HCEC 1CT (cell line): Measurements from ENCODE around the gene CARD11.

Source experiments
- DNase-seq: peaks from one replicate; pipeline ENCODE4 v3.0.0-alpha.2; 2017

CARD11 gene

DNA sequence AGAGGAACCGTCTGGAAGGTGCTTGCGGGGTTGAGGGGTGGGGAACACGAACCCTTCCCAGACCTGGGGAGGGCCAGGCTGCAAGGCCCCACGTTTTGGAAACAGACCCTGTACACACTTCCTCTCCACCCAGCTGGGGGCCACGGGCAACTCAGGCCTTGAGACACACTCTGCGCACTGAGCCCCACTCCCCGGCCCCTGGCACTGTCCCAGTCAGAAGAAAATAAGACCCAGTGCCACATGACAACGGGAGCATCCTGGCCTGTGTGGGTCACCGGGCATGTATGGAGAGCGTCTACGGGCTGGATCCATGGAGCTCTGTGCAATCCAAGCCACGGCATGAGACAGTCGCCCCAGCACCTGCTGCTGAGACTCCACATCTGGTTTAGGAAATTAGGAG lies 63.7 kb downstream of the CARD11 start:
- no peak for DNase-seq

DNA sequence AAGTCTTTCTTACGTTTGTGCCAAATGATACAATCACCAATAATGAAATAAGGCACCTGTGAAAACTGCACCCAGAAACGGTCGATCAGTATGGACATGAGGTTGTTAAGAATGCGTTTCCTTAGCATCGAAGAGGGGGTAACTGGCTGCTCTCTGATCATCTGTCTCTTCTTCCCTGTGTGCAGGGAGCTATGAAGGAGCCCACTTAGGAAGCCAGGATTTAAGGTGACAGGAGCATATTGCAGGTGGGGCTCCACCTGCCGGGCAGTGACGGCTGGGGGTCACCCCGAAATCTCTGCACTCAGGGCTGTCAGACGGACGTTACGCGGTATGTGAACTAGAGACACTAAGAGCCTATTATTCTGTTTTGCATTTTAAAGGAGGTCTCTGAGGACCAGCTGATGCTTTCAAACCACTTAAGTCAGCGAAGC lies 64.5 kb downstream of the CARD11 start:
- DNase-seq, result no peak

DNA sequence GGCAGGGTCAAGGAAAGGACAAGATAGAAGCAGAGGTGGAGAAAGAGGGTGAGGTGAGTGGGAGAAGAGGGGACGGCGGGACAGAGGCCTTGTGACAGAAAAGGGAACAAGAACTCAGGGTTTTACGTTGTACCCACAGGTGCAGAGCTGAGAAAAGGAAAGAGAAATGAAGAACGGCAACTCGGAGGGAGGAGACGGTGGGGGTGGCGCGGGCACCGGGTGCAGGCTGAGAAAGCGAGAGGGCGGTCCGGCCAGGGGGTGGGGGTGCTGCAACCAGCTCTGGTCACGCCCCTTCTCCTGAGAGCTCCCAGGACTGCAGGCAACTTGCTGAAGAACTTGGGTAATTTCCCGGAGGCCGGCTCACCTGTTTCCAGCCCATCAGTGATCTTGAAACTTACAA lies 65.3 kb downstream of the CARD11 start:
- no peak for DNase-seq

DNA sequence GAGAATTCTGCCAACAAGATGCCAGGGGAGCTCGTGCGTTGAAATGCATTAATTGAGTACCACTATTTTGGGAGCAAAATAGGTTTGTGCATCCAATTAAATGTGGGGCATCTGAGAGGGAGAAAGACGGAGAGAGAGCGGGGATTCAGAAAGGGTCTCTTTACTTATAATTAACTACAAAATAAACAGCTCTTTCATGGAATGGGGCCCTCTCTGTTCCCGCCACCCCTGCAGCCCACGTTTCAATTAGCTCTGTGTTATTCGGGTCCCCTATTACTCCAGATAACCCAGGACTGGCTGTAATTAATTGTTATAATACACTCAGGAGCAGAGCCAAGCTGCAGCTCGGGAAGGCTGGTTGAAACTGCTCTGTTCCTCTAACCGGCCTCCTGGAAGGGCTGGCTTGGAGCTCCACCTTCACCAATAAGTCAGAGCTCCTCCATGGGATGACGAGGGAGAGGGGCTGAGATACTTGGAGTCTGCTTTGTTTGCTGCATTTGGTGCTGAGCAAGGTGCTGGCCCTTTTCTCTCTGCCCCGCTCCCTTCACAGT lies 67.8 kb downstream of the CARD11 start:
- DNase-seq, result no peak

DNA sequence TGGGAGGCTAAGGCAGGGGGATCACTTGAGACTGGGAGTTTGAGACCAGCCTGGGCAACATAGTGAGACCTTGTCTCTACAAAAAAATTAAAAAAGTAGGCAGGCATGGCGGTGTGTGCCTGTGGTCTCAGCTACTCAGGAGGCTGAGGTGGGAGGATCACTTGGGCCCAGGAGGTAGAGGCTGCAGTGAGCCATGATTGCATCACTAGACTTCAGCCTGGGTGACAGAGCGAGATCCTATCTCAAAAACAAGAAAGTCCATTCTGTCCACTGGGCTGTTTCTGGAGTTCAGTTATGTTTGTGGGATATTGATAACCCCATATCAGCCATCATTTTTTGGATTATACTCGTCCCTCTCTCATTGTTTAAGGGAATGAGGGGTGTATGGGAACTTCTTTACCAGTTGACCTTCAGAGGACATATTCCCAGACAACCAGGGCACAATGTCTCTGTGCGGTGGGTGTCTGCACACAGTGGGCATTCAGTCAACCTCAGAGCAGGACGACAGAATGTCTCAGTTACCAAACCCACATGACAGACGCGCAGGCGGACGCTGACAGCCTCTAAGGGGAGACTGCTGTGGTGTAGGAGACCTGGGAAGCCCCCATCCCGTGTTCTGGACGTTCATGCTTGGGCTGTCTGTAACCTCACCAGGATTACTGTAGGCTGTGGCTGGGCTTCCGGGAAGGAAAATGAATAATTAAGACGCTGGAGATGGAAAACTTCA lies 69.4 kb downstream of the CARD11 start:
- no peak for DNase-seq

DNA sequence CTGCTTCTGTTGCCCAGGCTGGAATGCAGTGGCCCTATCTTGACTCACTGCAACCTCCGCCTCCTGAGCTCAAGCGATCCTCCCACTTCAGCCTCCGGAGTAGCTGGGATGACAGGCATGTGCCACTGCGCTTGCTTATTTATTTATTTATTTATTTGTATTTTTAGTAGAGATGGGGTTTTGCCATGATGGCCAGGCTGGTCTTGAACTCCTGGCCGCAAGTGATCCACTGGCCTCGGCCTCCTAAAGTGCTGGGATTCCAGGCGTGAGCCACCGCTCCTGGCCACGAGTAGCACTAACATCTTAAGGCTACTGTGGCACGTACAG lies 70.9 kb downstream of the CARD11 start:
- DNase-seq, result no peak

DNA sequence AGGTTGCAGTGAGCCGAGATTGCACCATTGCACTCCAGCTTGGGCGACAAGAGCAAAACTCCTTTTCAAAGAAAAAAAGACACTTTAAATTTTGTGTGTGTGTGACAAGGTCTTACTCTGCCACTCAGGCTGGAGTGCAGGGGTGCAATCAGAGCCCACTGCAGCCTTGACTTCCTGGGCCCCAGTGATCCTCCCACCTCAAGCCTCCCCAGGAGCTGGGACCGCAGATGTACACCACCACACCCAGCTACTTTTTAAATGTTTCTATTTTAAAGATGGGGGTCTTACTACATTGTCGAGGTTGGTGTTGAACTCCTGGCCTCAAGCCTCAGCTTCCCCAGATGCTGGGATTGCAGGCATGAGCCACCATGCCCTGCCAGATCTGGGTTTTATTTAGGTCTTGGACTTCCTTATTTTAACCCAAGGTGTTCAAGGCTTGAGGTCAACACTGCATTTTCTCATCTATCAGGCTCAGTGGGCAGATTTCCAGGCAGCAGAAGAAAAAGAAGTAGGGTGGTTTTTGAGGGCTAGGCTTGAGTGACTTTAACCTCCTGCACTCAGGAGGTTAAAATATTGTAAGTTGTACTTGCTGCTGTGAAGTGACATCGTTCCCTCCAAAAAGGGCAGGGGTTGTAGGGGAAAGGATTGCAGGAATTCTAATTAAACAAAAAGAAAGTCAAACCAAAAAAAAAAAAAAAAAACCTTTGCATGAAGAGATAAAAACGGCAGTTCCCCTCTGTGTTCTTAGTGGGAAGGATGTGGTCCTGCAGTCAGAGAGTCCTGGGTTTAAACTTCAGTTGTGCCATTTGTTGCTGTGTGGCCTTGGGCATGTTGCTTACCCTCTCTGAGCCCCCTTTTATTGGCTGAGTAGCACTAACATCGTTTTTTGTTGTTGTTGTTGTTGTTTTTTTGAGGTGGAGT lies 71.5 kb downstream of the CARD11 start:
- DNase-seq, result no peak

DNA sequence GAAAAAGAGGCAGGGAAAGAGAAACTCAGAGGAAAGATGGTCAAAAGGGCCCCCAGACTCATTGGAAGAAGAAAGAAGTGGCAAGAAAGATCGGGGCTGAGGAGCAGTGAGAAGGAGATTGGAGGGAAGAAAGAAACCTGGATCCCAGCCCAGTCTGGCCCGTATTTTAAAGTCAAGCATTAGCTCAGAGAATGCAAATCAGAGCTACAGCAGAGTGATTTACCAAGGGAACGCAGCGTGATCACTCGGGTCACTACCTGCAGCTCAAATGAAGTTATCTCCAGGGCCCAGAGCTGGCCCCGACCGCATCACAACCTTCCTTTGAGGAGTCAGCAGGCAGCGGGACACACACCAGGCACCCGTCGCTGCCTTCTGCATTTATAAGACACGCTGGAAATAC lies 72.8 kb downstream of the CARD11 start:
- DNase-seq, result no peak

DNA sequence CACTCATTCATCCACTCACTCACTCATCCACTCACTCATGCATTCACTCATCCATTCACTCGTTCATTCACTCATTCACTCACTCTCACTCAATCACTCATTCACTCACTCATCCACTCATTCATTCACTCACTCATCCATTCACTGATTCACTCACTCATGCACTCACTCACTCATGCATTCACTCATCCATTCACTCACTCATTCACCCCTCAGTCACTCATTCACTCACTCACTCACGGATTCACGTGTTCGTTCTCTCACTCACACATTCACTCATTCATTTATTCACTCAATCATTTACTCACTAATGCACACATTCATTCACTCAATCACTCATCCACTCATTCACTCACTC lies 73.4 kb downstream of the CARD11 start:
- DNase-seq, result no peak

DNA sequence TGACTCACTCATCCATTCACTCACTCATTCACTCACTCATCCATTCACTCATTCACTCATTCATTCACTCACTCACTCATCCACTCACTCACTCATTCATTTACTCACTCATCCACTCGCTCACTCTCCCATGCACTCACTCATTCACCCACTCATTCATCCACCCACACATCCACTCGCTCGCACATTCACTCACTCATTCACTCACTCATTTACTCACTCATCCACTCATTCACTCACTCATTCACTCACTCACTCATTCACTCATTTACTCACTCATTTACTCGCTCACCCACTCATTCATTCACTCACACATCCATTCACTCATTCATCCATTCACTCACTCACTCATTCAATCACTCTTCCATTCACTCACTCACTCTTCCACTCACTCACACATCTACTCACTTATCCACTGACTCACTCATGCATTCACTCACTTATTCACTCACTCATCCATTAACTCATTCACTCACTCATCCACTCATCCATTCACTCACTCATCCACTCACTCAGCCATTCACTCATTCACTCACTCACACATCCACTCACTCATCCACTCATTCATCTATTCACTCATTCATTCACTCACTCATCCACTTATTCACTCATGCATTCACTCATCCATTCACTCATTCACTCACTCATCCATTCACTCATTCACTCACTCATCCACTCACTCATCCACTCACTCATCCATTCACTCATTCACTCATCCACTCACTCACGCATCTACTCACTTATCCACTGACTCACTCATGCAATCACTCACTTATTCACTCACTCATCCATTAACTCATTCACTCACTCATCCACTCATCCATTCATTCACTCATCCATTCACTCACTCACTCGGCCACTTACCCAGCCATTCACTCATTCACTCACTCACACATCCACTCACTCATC lies 74.0 kb downstream of the CARD11 start:
- DNase-seq, result no peak

DNA sequence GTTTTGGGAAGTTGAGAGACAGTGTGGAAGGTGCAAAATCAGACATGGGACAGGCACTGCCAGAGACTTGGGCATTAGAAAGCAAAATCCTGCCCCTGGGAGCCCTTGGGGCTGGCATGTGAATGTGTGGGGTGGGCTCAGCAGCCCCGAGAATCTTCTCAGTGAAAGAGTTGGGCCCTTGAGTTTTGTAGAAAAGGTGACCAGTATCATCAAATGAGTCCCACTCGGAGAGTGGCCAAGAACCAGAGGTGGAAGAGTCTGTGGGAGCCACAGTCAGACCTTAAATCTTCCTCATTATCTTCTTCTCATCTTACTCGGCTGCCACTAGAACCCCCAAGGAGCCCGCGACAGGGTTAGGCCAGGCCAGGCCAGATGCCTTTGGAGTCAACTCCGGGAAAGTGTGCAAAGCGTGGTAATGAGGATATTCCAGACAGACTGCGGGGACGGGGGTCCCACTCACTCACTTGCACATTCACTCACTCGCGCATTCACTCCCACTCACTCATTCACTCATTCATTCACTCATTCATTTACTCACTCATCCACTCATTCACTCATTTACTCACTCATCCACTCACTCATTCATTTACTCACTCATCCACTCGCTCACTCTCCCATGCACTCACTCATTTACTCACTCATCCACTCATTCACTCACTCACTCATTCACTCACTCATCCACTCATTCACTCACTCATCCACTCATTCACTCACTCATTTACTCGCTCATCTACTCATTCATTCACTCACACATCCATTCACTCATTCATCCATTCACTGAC lies 74.9 kb downstream of the CARD11 start:
- no peak for DNase-seq

DNA sequence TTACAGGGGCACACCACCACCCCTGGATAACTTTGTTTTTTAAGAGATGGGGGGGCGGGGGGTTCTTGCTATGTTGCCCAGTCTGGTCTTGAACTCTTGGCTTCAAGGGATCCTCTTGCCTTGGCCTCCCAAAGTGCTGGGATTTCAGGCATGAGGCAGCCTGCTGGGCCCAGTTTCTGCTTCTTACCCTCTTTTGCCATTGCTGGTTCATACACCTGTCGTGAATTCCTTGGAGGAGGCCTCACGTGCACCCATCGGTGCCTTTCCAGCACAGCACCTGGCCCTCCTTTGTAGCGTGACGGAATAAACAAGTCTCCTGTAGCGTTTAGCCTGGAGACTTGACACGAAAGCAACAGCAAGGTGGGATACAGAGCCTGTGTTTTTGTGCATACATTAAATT lies 75.5 kb downstream of the CARD11 start:
- no peak for DNase-seq

DNA sequence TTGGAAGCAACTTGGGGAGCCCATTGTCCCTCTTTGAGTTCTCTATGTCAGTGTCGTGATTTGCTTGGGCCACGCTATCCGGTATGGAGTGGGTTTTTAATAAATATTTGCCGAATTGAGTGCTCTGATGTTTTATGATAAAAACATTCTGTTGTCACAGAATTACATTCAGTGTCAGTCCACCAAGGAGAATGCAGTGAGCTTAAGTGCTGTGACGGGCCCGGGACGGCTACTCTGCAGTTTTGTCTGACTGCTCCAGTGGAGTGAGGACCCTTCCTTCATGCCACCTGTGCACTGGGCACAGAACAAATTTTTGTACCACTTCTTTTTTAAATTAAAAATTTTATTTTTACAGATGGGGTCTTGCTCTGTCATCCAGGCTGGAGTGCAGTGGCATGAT lies 76.0 kb downstream of the CARD11 start:
- DNase-seq, result no peak

DNA sequence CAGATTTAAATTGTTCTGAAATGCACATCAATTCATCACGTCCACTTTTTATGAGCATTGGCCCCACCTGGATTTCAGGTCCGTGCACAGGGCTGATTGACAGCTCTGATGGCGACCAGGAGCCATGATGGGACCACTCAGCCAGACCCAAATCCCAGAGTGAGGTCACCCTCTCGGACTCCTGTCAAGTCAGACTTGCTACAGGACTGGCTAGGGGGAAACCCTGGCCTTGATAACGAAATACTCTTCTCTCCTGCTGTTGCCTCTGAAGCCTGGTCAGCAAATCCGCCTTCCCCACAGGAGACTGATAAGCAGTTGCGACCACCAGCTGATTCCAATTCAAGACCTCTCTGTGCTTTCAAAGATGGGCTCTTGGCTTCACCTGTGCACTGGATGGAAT lies 76.4 kb downstream of the CARD11 start:
- no peak for DNase-seq

DNA sequence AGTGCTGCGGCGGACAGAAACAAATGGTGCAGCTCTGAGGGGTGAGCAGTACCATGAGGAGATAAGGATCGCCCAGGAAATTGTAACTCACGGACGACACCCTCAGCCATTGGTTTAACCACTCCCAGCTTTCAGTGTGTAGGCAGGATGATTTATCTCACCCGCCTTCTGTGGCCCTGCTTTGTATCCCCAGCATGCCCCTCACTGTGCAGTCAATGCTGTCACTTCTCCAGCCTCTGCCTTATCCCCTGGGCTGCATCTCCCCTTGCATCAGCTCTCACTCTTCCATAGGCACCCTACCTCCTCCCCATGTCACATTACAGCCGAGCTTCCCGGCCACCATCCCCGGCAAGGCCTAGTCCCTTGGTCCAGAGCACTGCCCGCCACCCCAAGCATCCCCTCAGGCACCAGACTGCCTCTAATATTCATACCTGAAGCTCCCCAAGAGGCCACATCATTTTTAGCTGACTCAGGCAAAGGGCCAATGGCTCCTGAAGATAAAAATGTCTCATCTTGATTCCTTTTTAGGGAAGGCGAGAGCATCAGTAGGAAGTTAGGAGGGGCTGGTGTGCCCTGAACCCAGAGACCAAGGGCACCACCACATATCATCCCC lies 77.1 kb downstream of the CARD11 start:
- no peak for DNase-seq

DNA sequence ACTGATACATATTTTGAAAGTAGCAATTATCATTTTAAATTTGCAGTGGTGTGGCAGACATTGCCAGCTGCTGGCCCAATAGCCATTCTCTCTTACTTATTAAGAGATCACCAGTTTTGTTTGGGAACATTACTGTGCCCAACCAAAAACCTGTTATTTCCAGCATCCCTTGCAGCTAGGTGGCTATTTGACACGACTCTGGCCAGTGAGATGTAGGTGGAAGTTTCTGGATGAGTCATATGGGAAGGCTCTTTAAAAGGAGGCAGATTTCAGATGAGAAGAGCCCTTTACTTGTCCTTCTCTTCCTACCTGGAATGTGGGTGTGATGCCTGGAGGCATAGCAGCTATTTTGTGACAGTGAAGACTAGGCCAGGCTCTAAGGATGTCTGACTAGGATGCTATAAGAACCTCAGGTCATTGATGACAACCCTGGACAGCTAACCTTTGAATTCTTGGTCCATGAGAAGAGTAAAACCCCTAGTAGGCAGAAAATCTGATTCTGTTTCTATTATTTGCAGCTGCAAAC lies 77.9 kb downstream of the CARD11 start:
- DNase-seq, result no peak

DNA sequence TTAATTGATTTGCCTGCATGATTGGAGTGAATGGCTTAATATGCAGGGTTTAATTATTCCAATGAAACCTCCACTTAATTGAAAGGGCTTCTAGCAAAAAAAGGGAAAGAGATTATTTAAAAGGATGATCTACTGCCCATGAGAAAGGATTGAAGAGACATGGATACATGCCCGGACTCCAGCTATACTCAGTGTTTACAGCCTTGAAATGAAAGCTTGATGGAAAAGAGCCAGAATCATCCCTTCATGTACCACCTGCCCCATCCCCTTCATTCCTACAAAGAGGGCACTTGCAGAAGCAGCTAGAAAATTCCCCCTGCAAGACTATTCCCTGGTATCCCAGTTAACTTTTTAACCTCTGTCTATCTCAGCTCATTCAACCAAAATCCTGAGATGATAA lies 78.4 kb downstream of the CARD11 start:
- no peak for DNase-seq

DNA sequence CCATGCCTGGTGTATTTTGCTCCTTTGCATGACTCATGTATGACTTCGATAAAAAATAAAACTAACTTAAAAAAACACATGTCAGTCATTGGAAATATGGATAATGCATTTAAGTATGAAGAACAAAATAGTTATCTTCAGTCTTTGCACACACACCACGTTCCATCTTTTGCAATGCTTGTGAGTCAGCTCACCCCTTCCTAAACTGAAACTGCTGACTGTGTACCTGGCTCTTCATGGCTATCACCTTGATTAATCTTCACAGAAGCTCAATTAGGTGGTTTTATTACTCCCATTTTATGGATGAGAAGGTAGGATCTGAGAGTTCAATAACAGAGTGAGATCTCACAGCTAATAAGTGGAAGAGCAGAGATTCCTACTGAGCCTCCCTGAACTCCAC lies 79.5 kb downstream of the CARD11 start:
- no peak for DNase-seq

DNA sequence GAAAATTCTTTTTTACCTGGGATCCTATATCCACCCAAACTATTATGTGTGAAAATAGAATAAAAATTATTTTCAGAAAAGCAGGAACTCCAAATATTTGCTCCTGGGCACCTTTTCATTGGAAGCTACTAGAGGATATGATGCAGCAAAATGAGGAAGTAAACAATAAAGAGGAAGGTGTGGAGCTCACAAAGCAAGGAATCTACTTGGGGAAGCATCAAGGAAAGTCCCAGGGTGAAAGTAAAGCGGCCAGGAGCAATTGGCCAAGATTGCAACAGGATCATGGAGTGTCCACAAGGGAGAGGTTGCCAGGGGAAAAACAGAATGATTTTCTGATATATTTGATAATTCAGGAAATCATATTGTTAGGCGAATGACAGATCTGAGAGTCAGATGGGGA lies 80.8 kb downstream of the CARD11 start:
- DNase-seq, result no peak

DNA sequence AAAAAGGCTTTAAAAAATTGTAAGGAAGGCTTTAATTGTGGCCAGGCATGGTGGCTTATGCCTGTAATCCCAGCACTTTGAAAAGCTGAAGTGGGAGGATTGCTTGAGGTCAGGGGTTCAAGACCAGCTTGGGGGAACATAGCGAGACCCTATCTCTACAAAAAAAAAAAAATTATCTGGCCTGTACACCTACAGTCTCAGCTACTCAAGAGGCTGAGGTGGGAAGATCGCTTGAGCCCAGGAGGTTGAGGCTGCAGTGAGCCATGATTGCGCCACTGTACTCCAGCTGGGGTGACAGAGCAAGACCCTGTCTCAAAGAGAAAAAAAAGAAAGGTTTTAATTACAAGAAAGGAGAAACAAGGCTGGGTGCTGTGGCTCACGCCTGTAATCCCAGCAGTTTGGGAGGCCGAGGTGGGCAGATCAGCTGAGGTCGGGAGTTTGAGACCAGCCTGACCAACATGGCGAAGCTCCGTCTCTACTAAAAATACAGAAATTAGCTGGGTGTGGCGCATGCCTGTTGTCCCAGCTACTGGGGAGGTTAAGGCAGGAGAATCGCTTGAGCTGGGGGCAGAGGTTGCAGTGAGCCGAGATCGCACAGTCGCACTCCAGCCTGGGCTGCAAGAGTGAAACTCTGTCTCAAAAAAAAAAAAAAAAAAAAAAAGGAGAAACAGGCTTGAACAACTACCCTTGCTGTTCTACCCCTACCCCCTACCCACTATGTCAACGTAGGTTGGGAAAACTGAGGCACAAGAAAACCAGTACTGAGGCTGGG lies 83.7 kb downstream of the CARD11 start:
- no peak for DNase-seq
